HepG2 (cell line): Measurements from ENCODE around the gene GPATCH4. TPM values are rescaled to one million over a fixed set of nuclear protein-coding genes. Genes with fewer than 3 reads are reported as not detected.

Experiments
- CBX2 ChIP-seq, 2 experiments: fragments of 200-600 bp in 1 of 2; sonication (generic); formaldehyde crosslinking in 1 of 2; IDR thresholded peaks; 2 replicates each; pipeline versions ENCODE4 v1.7.0 to v1.8.1; 2018 to 2022; ENCODE audit warnings: low read depth in 2 of 2, low read length in 1 of 2, mild to moderate bottlenecking in 1 of 2, missing genetic modification reagents in 1 of 2
- DPF2 ChIP-seq: sonication (generic); formaldehyde crosslinking; IDR thresholded peaks from 2 replicates; pipeline ENCODE4 v1.4.0; 2020; ENCODE audit warnings: mild to moderate bottlenecking, low read depth, missing genetic modification reagents, borderline replicate concordance
- MAZ ChIP-seq, 2 experiments: sonication (generic) in 1 of 2; formaldehyde crosslinking in 1 of 2; IDR thresholded peaks; 2 replicates each; pipeline versions ENCODE4 v1.5.0 to v1.6.1; 2012 to 2020; ENCODE audit warnings: low read depth in 2 of 2, mild to moderate bottlenecking in 2 of 2, borderline replicate concordance in 1 of 2, improper control_type of control experiment in 1 of 2, low read length in 1 of 2, missing genetic modification reagents in 1 of 2, moderate library complexity in 1 of 2
- NKX3-1 ChIP-seq: sonication (generic); formaldehyde crosslinking; IDR thresholded peaks from 2 replicates; pipeline ENCODE4 v1.5.0; 2020; ENCODE audit warnings: missing genetic modification reagents
- RBAK ChIP-seq: sonication (generic); formaldehyde crosslinking; IDR thresholded peaks from 2 replicates; pipeline ENCODE4 v1.5.1; 2020; ENCODE audit warnings: mild to moderate bottlenecking, missing genetic modification reagents
- RFX3 ChIP-seq: IDR thresholded peaks from 2 replicates; pipeline ENCODE4 v1.6.1; 2016; ENCODE audit warnings: missing biosample characterization, missing genetic modification reagents
- SATB2 ChIP-seq: sonication (generic); formaldehyde crosslinking; IDR thresholded peaks from 2 replicates; pipeline ENCODE4 v1.5.0; 2020; ENCODE audit warnings: missing genetic modification reagents
- SRY ChIP-seq: sonication (generic); formaldehyde crosslinking; IDR thresholded peaks from 2 replicates; pipeline ENCODE4 v1.8.0; 2022; ENCODE audit warnings: mild to moderate bottlenecking, missing genetic modification reagents
- ZMAT3 ChIP-seq: sonication (generic); formaldehyde crosslinking; conservative IDR thresholded peaks from 2 replicates; pipeline ENCODE4 v1.7.0; 2021; ENCODE audit warnings: missing genetic modification reagents
- ZNF263 ChIP-seq: sonication (generic); formaldehyde crosslinking; IDR thresholded peaks from 2 replicates; pipeline ENCODE4 v1.4.0; 2020; ENCODE audit warnings: missing genetic modification reagents
- ZNF557 ChIP-seq: sonication (generic); formaldehyde crosslinking; IDR thresholded peaks from 2 replicates; pipeline ENCODE4 v1.4.0; 2020; ENCODE audit warnings: missing genetic modification reagents
- ZNF773 ChIP-seq: sonication (generic); formaldehyde crosslinking; IDR thresholded peaks from 2 replicates; pipeline ENCODE4 v1.4.0; 2020; ENCODE audit warnings: missing genetic modification reagents, borderline replicate concordance
- polyA plus RNA-seq, 8 experiments: library from polyadenylated mRNA; depleted of rRNA in 3 of 8; stranded (reverse) in 7 of 8; unstranded in 1 of 8; fragments of >200 nt; fragmentation: Illumina TruSeq in 4 of 8; extraction: Trizol in 4 of 8; gene quantifications; 2 replicates each; pipeline versions ENCODE4 v1.2.1 to v1.2.3, GENCODE V29; 2011 to 2016; ENCODE audit warnings: low read depth in 4 of 8, missing spikeins in 1 of 8, mixed read lengths in 1 of 8; ENCODE audit not compliant: insufficient read depth in 1 of 8
- total RNA-seq, 5 experiments: library from RNA; depleted of rRNA; stranded (reverse); fragments of >200 nt; fragmentation: Illumina TruSeq; extraction: Trizol; gene quantifications; 2 replicates each; pipeline ENCODE4 v1.2.3, GENCODE V29; 2016; ENCODE audit warnings: low read depth in 1 of 5
- TF ChIP-seq, protein P1 (sequence below): sonication (generic); formaldehyde crosslinking; IDR thresholded peaks from 2 replicates; pipeline ENCODE4 v1.4.0; 2020; ENCODE audit warnings: missing genetic modification reagents
- TF ChIP-seq, protein P2 (sequence below): sonication (generic); formaldehyde crosslinking; IDR thresholded peaks from 2 replicates; pipeline ENCODE4 v1.4.0; 2020; ENCODE audit warnings: missing genetic modification reagents
- TF ChIP-seq, protein P3 (sequence below): sonication (generic); formaldehyde crosslinking; IDR thresholded peaks from 2 replicates; pipeline ENCODE4 v1.5.0; 2020; ENCODE audit warnings: mild to moderate bottlenecking, missing genetic modification reagents
- TF ChIP-seq, protein P4 (sequence below): sonication (generic); formaldehyde crosslinking; IDR thresholded peaks from 2 replicates; pipeline ENCODE4 v1.9.0; 2021; ENCODE audit warnings: missing genetic modification reagents, borderline replicate concordance

GPATCH4 gene
- total and polyA plus RNA-seq, 2 of the 13 experiments (the other 11 are each of a cell fraction or from before 2014, with no cell fraction given): 19.2 to 37.9 TPM

DNA sequence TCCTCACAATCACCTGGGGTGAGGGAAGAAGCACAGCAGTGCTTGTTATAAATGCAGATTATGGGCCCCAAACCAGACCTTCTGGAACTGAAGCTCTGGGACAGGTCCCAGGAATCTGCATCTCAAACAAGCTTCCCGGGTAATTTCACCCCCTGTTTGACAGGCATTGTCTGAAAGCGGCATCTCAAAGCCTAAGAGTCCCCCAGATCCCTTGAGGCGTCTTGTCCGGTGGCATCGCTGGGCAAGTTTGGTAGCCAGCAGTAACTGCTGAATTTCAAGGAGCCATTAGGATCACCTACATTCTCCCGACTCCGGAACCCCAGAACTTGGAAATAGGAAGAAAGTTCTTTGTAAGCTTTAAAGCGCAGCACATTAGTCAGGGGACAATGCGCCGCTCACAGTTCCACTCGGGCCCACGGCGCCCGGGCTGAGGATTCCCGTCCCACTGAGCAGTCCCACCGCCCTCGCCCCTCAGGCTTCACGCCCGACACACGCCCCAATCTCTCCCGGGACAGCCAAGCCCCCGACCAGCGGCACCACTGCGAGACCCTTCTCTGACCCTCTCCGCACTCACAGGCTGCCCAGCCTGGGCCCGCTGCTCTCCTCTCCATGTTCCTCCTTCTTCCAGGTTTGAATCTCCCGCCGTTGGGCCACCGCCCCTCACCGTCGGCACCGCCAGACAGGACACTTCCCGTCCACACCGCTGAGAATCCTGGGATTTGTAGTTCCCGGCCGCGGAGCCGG lies 29.2 kb downstream of the GPATCH4 start, which contains the start of gene IQGAP3 (continued):
- TF ChIP-seq, protein P1, sequence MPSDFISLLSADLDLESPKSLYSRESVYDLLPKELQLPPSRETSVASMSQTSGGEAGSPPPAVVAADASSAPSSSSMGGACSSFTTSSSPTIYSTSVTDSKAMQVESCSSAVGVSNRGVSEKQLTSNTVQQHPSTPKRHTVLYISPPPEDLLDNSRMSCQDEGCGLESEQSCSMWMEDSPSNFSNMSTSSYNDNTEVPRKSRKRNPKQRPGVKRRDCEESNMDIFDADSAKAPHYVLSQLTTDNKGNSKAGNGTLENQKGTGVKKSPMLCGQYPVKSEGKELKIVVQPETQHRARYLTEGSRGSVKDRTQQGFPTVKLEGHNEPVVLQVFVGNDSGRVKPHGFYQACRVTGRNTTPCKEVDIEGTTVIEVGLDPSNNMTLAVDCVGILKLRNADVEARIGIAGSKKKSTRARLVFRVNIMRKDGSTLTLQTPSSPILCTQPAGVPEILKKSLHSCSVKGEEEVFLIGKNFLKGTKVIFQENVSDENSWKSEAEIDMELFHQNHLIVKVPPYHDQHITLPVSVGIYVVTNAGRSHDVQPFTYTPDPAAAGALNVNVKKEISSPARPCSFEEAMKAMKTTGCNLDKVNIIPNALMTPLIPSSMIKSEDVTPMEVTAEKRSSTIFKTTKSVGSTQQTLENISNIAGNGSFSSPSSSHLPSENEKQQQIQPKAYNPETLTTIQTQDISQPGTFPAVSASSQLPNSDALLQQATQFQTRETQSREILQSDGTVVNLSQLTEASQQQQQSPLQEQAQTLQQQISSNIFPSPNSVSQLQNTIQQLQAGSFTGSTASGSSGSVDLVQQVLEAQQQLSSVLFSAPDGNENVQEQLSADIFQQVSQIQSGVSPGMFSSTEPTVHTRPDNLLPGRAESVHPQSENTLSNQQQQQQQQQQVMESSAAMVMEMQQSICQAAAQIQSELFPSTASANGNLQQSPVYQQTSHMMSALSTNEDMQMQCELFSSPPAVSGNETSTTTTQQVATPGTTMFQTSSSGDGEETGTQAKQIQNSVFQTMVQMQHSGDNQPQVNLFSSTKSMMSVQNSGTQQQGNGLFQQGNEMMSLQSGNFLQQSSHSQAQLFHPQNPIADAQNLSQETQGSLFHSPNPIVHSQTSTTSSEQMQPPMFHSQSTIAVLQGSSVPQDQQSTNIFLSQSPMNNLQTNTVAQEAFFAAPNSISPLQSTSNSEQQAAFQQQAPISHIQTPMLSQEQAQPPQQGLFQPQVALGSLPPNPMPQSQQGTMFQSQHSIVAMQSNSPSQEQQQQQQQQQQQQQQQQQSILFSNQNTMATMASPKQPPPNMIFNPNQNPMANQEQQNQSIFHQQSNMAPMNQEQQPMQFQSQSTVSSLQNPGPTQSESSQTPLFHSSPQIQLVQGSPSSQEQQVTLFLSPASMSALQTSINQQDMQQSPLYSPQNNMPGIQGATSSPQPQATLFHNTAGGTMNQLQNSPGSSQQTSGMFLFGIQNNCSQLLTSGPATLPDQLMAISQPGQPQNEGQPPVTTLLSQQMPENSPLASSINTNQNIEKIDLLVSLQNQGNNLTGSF (CRISPR knock-in tag): no peak
- no peak for TF ChIP-seq RFX3 (CRISPR knock-in tag)
- TF ChIP-seq SRY: peak; percentile 57; the same call in 1 of the 2 replicates
- TF ChIP-seq, protein P2, sequence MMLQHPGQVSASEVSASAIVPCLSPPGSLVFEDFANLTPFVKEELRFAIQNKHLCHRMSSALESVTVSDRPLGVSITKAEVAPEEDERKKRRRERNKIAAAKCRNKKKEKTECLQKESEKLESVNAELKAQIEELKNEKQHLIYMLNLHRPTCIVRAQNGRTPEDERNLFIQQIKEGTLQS: peak; percentile 9; the same call in 1 of the 2 replicates
- TF ChIP-seq, protein P3, sequence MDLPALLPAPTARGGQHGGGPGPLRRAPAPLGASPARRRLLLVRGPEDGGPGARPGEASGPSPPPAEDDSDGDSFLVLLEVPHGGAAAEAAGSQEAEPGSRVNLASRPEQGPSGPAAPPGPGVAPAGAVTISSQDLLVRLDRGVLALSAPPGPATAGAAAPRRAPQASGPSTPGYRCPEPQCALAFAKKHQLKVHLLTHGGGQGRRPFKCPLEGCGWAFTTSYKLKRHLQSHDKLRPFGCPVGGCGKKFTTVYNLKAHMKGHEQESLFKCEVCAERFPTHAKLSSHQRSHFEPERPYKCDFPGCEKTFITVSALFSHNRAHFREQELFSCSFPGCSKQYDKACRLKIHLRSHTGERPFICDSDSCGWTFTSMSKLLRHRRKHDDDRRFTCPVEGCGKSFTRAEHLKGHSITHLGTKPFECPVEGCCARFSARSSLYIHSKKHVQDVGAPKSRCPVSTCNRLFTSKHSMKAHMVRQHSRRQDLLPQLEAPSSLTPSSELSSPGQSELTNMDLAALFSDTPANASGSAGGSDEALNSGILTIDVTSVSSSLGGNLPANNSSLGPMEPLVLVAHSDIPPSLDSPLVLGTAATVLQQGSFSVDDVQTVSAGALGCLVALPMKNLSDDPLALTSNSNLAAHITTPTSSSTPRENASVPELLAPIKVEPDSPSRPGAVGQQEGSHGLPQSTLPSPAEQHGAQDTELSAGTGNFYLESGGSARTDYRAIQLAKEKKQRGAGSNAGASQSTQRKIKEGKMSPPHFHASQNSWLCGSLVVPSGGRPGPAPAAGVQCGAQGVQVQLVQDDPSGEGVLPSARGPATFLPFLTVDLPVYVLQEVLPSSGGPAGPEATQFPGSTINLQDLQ (CRISPR knock-in tag): no peak
- no peak for TF ChIP-seq MAZ (IDR thresholded peaks at IDR 0.05; ENCODE audit: borderline replicate concordance, low read depth, low read length)
- TF ChIP-seq MAZ (CRISPR knock-in tag; IDR thresholded peaks at IDR 0.05; ENCODE audit: low read depth): no peak; the same call in 1 of the 2 replicates
- no peak for TF ChIP-seq ZNF773 (CRISPR knock-in tag)
- no peak for TF ChIP-seq DPF2 (CRISPR knock-in tag)
- TF ChIP-seq, protein P4, sequence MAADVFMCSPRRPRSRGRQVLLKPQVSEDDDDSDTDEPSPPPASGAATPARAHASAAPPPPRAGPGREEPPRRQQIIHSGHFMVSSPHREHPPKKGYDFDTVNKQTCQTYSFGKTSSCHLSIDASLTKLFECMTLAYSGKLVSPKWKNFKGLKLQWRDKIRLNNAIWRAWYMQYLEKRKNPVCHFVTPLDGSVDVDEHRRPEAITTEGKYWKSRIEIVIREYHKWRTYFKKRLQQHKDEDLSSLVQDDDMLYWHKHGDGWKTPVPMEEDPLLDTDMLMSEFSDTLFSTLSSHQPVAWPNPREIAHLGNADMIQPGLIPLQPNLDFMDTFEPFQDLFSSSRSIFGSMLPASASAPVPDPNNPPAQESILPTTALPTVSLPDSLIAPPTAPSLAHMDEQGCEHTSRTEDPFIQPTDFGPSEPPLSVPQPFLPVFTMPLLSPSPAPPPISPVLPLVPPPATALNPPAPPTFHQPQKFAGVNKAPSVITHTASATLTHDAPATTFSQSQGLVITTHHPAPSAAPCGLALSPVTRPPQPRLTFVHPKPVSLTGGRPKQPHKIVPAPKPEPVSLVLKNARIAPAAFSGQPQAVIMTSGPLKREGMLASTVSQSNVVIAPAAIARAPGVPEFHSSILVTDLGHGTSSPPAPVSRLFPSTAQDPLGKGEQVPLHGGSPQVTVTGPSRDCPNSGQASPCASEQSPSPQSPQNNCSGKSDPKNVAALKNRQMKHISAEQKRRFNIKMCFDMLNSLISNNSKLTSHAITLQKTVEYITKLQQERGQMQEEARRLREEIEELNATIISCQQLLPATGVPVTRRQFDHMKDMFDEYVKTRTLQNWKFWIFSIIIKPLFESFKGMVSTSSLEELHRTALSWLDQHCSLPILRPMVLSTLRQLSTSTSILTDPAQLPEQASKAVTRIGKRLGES (CRISPR knock-in tag): no peak
- no peak for TF ChIP-seq SATB2 (CRISPR knock-in tag)
- 0 out of 2 replicates have a peak, but pooled peaks have one; percentile 18 for TF ChIP-seq ZNF263 (CRISPR knock-in tag)
- no peak for TF ChIP-seq ZMAT3 (CRISPR knock-in tag)
- no peak for TF ChIP-seq ZNF557 (CRISPR knock-in tag)
- no peak for TF ChIP-seq CBX2 (IDR thresholded peaks at IDR 0.05; ENCODE audit: low read depth, low read length)
- no peak for TF ChIP-seq CBX2 (CRISPR knock-in tag; IDR thresholded peaks at IDR 0.05; ENCODE audit: low read depth)
- TF ChIP-seq NKX3-1 (CRISPR knock-in tag): no peak
- no peak for TF ChIP-seq RBAK (CRISPR knock-in tag)
